ENCODE data around the gene PPP2R3A. TPM values are rescaled to one million over a fixed set of nuclear protein-coding genes. Genes with fewer than 3 reads are reported as not detected.
"Not testable (repeated sequence)": the region's sequence is repeated elsewhere in the genome, so short reads cannot be mapped to it uniquely, and the experiment has no call there.

Gene PPP2R3A, protein sequence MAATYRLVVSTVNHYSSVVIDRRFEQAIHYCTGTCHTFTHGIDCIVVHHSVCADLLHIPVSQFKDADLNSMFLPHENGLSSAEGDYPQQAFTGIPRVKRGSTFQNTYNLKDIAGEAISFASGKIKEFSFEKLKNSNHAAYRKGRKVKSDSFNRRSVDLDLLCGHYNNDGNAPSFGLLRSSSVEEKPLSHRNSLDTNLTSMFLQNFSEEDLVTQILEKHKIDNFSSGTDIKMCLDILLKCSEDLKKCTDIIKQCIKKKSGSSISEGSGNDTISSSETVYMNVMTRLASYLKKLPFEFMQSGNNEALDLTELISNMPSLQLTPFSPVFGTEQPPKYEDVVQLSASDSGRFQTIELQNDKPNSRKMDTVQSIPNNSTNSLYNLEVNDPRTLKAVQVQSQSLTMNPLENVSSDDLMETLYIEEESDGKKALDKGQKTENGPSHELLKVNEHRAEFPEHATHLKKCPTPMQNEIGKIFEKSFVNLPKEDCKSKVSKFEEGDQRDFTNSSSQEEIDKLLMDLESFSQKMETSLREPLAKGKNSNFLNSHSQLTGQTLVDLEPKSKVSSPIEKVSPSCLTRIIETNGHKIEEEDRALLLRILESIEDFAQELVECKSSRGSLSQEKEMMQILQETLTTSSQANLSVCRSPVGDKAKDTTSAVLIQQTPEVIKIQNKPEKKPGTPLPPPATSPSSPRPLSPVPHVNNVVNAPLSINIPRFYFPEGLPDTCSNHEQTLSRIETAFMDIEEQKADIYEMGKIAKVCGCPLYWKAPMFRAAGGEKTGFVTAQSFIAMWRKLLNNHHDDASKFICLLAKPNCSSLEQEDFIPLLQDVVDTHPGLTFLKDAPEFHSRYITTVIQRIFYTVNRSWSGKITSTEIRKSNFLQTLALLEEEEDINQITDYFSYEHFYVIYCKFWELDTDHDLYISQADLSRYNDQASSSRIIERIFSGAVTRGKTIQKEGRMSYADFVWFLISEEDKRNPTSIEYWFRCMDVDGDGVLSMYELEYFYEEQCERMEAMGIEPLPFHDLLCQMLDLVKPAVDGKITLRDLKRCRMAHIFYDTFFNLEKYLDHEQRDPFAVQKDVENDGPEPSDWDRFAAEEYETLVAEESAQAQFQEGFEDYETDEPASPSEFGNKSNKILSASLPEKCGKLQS (N-terminal part only)
- total RNA-seq = 7.3 and 9.9 TPM in 2 replicates

DNA sequence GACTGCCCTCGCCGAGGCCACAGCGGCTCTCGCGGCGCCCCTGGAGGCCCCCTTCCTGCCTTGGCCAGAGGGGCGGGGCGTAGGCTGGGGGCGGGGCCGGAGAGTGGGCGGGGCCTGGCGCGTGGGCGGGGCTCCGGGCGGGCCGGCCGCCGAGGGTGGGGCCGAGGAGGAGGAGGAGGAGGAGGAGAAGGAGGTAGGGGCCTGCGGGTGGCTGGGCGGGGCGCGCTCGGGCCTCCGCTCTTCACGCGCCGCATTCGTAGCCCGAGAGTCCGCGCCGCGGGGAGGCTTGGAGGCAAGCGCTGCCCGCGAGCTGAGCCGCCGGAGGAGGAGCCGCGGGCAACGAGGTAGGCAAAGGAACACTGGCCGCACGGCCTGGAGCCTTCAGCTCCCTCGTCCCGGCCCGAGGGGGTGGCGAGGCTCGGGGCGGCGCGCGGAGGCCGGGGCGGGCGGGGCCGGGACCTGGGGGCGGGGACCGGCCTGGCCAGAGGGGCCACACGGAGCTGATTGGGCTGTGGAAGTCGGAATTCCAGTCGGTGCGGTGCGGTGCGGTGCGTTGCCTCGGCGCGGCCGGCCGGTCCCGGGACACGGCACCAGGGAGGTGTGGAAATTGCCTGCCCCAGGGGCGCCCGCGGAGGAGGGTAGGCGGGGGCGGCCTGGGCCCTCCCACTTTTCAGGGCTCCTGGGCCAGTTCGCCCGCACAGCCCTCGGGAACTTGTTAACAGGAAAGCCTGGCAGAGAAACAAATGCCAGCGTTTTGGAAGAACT is at the start of gene PPP2R3A:
Gene PPP2R3A (plus strand): TSS at position 223 of the 765 bp plus-strand sequence. CDS start 35,771 bp downstream, outside the sequence.
- peak; percentile 88 for DNase-seq

DNA sequence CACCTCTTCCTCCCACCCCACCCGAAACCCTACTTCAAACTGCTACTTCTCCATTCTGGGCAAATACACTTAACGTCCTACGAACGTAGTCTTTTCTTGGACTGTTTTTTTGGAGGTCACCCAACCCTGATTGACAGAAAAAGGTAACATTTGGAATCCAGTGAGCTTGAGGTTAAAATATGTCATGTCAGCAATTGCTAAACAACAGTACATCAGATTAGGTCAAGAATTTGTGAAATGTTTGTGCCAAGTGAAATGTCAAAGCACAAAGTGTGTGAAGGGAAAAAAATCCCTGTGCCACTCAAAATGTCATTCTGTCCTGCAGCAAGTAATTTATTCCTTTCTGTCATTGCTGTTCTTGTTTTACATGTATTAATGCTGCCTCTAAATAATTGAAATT is 49.2 kb upstream of the PPP2R3A start:
- DNase-seq = no peak

DNA sequence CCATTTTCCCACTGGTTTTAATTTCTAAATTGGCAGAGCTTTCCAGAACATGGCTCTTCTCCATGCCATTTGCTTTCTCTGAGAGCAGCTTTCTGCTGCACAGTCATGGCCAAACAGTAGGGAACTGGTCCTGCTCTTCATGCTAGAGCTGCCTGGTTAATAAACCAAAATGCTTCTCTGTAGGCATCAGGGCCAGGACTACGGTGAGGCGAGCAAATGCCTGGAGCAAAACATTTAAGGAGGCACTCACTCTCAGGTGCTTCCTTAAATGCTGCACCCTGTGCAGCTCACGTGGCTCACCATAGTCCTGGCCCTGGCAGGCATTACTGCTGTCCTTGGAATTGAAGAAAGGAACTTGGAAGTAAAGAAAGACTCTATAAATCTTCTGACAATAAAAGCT is 48.5 kb upstream of the PPP2R3A start:
- no peak for DNase-seq

DNA sequence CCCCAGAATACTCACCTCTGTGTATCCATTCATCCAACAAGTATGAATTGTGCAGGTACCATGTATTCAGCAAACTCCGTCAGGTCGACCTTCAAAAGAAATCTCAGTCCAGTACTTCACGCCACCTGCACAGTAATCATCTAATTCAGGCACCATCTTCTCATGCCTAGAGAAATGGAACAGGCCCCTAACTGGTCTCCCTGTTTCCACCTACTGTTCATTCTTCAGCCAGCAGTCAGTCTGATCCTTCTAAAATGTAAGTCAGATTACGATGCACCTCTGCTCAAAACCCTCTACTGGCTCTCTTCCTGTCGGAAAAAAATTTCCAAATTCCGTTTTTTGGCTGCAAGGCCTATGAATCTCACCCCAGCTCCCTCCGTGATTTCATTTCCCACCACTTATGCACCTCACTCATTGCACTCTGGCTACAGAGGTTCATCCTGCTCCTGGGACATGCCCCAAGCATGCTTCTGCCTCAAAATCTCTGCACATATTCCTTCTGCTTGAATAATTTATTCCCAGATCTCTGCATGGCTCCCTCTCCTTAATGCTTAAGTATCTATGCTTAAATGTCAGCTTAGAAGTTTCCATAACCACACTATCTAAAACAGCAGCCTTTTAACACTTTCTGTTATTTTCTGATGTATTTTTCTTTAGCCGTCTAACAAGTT is 47.5 kb upstream of the PPP2R3A start:
- no peak for DNase-seq

- peak; percentile 63 for DNase-seq
These were observed 46.9 kb upstream of the PPP2R3A start for GRCh38 chr3:135918600-135918999.

DNA sequence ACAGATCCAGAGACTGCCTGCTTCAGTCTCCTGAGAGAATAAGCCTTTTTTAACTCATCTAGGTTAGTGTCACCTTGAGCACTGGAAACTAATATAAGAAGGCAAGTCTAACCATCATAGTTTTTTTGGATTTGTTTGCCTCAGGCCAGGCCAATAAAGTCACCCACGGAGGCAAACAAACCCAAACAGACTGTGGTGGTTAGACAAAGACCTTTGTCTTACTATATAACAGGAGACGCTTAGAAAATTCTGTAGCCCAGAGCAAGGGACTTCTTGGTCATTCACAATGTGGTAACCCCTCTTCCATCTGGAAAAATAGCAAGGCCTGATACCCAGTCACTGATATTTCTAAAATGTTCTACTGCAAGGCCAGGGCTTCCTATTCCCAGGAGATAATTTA is 45.3 kb upstream of the PPP2R3A start:
- DNase-seq = no peak

GRCh38 chr3:135922903-135923250 is 42.7 kb upstream of the PPP2R3A start:
- DNase-seq = no peak

GRCh38 chr3:135924506-135924905 is 41.0 kb upstream of the PPP2R3A start:
- no peak for DNase-seq

DNA sequence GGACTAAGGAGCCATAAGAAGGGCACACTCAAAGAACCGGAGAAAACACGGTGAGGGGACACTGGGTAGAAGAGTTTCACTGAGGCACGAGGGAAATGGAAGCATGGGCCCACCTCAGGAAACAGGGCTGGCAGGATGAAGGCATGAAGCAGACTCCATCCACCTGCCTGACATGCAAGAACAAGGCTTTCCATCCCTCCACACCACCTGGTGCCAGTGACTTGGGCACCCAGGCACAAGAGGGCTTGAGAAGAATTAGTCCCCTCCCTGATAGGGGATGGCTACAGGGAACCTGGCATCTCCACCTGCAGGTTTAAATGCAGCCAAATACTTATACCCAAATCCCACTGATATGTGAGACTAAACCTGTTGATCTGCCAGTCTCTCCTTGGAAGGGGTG is 38.9 kb upstream of the PPP2R3A start:
- DNase-seq = no peak

- no peak for DNase-seq
These were observed 38.4 kb upstream of the PPP2R3A start for GRCh38 chr3:135927155-135927554.

DNA sequence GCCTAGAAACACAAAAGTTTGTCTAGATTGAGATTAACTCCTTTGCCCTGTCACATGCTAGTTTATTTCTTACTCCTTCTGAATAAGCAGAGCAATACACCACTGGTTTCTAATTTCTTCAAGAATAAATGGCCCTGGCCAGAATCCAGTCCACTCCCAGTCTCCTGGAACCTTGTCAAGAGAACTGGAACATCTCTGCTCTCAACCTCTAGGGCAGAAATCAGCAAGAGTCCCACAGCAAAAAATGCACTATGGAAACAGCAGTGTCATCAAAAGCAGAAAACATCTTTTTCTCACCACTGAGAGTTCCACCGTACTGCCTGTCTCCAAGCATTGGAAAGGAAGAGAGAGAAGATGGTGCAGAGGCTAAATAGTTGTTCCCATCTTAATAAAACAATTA is 35.9 kb upstream of the PPP2R3A start:
- DNase-seq = no peak

GRCh38 chr3:135930255-135930654 is 35.3 kb upstream of the PPP2R3A start:
- no peak for DNase-seq

DNA sequence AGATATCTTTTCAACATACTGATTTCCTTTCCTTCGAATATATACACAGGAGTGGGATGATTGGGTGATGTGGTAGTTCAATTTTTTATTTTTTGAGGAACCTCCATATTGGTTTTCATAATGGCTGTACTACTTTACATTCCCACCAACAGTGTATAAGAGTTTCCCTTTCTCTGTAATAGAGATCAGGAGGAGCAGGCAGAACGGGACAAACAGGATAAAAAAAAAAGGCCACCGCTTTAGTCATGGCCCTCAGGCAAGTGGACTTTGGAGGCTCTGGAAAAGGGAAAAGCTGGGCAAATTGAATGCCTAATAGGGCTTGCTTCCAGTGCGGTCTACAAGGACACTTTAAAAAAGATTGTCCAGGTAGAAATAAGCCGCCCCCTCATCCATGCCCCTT is 30.4 kb upstream of the PPP2R3A start:
- DNase-seq = not testable (repeated sequence)

GRCh38 chr3:135937766-135938165 is 27.8 kb upstream of the PPP2R3A start:
- DNase-seq = not testable (repeated sequence)

GRCh38 chr3:135944831-135945230 is 20.7 kb upstream of the PPP2R3A start:
- no peak for DNase-seq

GRCh38 chr3:135950941-135951340 is 14.6 kb upstream of the PPP2R3A start:
- DNase-seq = no peak

GRCh38 chr3:135964160-135964955 is 1.2 kb upstream of the PPP2R3A start:
- no peak for DNase-seq

GRCh38 chr3:135965129-135965505 is 411 bp upstream of the PPP2R3A start:
- no peak for DNase-seq

DNA sequence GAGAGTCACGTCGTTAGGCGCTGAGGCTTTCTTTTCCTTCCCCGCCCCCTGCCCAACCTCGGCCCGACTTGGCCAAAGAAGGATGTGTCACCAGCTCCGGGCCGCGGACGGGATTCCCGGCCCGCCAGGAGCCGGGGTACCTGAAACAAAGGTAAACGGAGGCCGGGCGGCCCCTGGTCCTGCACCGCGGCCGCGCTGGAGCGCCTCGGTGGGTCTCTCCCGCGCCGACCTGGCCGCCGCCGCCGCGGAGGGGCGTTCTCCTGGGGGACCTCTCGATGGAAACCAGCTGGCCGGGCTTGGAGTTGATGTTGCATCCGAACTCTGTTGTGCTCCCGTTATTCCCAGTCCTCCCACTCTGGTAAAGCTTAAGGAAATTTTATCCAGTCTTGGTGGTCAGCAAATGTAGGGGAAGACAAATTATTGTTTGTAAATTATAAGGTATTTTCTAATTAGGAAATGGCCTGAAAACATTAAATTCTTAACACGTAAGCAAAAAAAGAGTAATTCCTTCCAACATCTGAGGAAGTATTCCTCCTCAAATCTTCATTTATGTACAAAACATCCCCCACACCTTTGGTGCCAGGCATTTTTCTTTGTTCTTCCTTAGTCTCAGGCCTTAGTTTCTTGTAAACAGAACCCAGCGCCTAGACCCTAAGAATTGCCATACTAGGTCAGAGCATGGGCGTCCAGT is 888 bp downstream of the PPP2R3A start:
- DNase-seq = peak; percentile 19

- DNase-seq = no peak
These were observed 1.4 kb downstream of the PPP2R3A start for GRCh38 chr3:135966962-135967274.

GRCh38 chr3:135967867-135968266 is 2.3 kb downstream of the PPP2R3A start:
- no peak for DNase-seq

Measured in dermis blood vessel endothelial cell (primary cell).